ENCODE data around the gene AFF3.

- TF ChIP-seq CTCF (conservative IDR thresholded peaks at IDR 0.05; ENCODE audit: low read depth, low read length), result no peak
- TF ChIP-seq EZH2 (IDR thresholded peaks at IDR 0.05; ENCODE audit: borderline replicate concordance, low read depth, low read length, poor library complexity, severe bottlenecking), result no peak
These were observed 463.8 kb downstream of the AFF3 start for GRCh38 chr2:99678625-99679024.

All from A673 (cell line).